ENCODE results near the gene CSNK1E.

GRCh38 chr22:38249301-38249700, 67.9 kb downstream of the CSNK1E start:
- no peak for TF ChIP-seq CTCF (IDR thresholded peaks at IDR 0.05)
- TF ChIP-seq POLR2A (IDR thresholded peaks at IDR 0.05), result no peak
